ENCODE measurements around the gene OLFM2.

OLFM2 gene

GRCh38 chr19:9883231-9883758 lies 53.0 kb downstream of the OLFM2 start:
- ATAC-seq = peak; percentile 29; the same call in 2 of the 3 replicates
- no peak for TF ChIP-seq ZFP30 (CRISPR knock-in tag; IDR thresholded peaks at IDR 0.05)
- TF ChIP-seq ESRRG (CRISPR knock-in tag; IDR thresholded peaks at IDR 0.05) = no peak
- no peak for TF ChIP-seq RARB (CRISPR knock-in tag; IDR thresholded peaks at IDR 0.05)
- TF ChIP-seq SNAI2 (CRISPR knock-in tag; IDR thresholded peaks at IDR 0.05) = no peak
- TF ChIP-seq, protein P1, sequence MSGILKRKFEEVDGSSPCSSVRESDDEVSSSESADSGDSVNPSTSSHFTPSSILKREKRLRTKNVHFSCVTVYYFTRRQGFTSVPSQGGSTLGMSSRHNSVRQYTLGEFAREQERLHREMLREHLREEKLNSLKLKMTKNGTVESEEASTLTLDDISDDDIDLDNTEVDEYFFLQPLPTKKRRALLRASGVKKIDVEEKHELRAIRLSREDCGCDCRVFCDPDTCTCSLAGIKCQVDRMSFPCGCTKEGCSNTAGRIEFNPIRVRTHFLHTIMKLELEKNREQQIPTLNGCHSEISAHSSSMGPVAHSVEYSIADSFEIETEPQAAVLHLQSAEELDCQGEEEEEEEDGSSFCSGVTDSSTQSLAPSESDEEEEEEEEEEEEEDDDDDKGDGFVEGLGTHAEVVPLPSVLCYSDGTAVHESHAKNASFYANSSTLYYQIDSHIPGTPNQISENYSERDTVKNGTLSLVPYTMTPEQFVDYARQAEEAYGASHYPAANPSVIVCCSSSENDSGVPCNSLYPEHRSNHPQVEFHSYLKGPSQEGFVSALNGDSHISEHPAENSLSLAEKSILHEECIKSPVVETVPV (CRISPR knock-in tag; IDR thresholded peaks at IDR 0.05) = no peak
- TF ChIP-seq ARNTL (CRISPR knock-in tag; IDR thresholded peaks at IDR 0.05; ENCODE audit: borderline replicate concordance, low read depth) = no peak
- no peak for TF ChIP-seq ZC3H10 (CRISPR knock-in tag; IDR thresholded peaks at IDR 0.05)
- no peak for TF ChIP-seq ZFP3 (CRISPR knock-in tag; IDR thresholded peaks at IDR 0.05)
- TF ChIP-seq GLIS3 (CRISPR knock-in tag; IDR thresholded peaks at IDR 0.05) = no peak
- TF ChIP-seq, protein P2, sequence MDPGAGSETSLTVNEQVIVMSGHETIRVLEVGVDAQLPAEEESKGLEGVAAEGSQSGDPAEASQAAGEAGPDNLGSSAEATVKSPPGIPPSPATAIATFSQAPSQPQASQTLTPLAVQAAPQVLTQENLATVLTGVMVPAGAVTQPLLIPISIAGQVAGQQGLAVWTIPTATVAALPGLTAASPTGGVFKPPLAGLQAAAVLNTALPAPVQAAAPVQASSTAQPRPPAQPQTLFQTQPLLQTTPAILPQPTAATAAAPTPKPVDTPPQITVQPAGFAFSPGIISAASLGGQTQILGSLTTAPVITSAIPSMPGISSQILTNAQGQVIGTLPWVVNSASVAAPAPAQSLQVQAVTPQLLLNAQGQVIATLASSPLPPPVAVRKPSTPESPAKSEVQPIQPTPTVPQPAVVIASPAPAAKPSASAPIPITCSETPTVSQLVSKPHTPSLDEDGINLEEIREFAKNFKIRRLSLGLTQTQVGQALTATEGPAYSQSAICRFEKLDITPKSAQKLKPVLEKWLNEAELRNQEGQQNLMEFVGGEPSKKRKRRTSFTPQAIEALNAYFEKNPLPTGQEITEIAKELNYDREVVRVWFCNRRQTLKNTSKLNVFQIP (CRISPR knock-in tag; IDR thresholded peaks at IDR 0.05; ENCODE audit: borderline replicate concordance, low read depth) = no peak
- no peak for TF ChIP-seq OSR1 (CRISPR knock-in tag; IDR thresholded peaks at IDR 0.05)
- TF ChIP-seq PATZ1 (CRISPR knock-in tag; IDR thresholded peaks at IDR 0.05; ENCODE audit: borderline replicate concordance) = no peak
- TF ChIP-seq ZNF8 (CRISPR knock-in tag; IDR thresholded peaks at IDR 0.05) = no peak
- no peak for TF ChIP-seq BACH2 (CRISPR knock-in tag; IDR thresholded peaks at IDR 0.05; ENCODE audit: borderline replicate concordance)
- TF ChIP-seq TCF4 (CRISPR knock-in tag; IDR thresholded peaks at IDR 0.05; ENCODE audit: borderline replicate concordance) = no peak
- TF ChIP-seq CSDC2 (CRISPR knock-in tag; IDR thresholded peaks at IDR 0.05) = no peak

- no peak for ATAC-seq
- TF ChIP-seq TCF4 (CRISPR knock-in tag; IDR thresholded peaks at IDR 0.05; ENCODE audit: borderline replicate concordance) (no peak), ZNF70 (CRISPR knock-in tag; IDR thresholded peaks at IDR 0.05) (no peak)
These were observed 54.6 kb downstream of the OLFM2 start for GRCh38 chr19:9881720-9882119.

GRCh38 chr19:9878511-9879196 lies 57.7 kb downstream of the OLFM2 start:
- TF ChIP-seq, protein P1 (CRISPR knock-in tag; IDR thresholded peaks at IDR 0.05) = no peak
- TF ChIP-seq ARNTL (CRISPR knock-in tag; IDR thresholded peaks at IDR 0.05; ENCODE audit: borderline replicate concordance, low read depth) (no peak), PPARA (CRISPR knock-in tag; IDR thresholded peaks at IDR 0.05; ENCODE audit: borderline replicate concordance) (no peak)
- no peak for ATAC-seq

GRCh38 chr19:9877780-9878510 lies 58.4 kb downstream of the OLFM2 start:
- no peak for ATAC-seq
- TF ChIP-seq ZNF8 (CRISPR knock-in tag; IDR thresholded peaks at IDR 0.05) (no peak), RARB (CRISPR knock-in tag; IDR thresholded peaks at IDR 0.05) (no peak), ISL1 (CRISPR knock-in tag; IDR thresholded peaks at IDR 0.05) (no peak), TOX (CRISPR knock-in tag; IDR thresholded peaks at IDR 0.05; ENCODE audit: borderline replicate concordance) (no peak), BACH2 (CRISPR knock-in tag; IDR thresholded peaks at IDR 0.05; ENCODE audit: borderline replicate concordance) (no peak), SNAI2 (CRISPR knock-in tag; IDR thresholded peaks at IDR 0.05) (no peak), ZNF565 (CRISPR knock-in tag; conservative IDR thresholded peaks at IDR 0.05; ENCODE audit: low read depth) (no peak), OSR1 (CRISPR knock-in tag; IDR thresholded peaks at IDR 0.05) (no peak), CSDC2 (CRISPR knock-in tag; IDR thresholded peaks at IDR 0.05) (no peak), ZC3H10 (CRISPR knock-in tag; IDR thresholded peaks at IDR 0.05) (no peak), PPARA (CRISPR knock-in tag; IDR thresholded peaks at IDR 0.05; ENCODE audit: borderline replicate concordance) (no peak), ZFP3 (CRISPR knock-in tag; IDR thresholded peaks at IDR 0.05) (no peak)
- TF ChIP-seq, protein P1 (CRISPR knock-in tag; IDR thresholded peaks at IDR 0.05) = no peak
- TF ChIP-seq, protein P2 (CRISPR knock-in tag; IDR thresholded peaks at IDR 0.05; ENCODE audit: borderline replicate concordance, low read depth) = no peak
